AG04450 (cell line): ENCODE data around the gene APOBEC2. TPM values are rescaled to one million over a fixed set of nuclear protein-coding genes. Genes with fewer than 3 reads are reported as not detected.

Experiments
- CTCF ChIA-PET: fragments of 300-600, 350-600 bp; formaldehyde crosslinking; extraction: SDS; loops from one replicate; lab custom pipeline; 2022; ENCODE audit warnings: antibody characterized with exemption, inconsistent platforms; lab: Charles Lee
- POLR2A ChIA-PET: fragments of 350-600 bp; formaldehyde crosslinking; extraction: SDS; loops from one replicate; lab custom pipeline; 2021; ENCODE audit warnings: antibody characterized with exemption, inconsistent platforms; lab: Yijun Ruan, JAX
- DNase-seq: peaks from one replicate; pipeline ENCODE4 v3.0.0-alpha.2; 2011; ENCODE audit warnings: low read depth, low spot score
- H3K27ac ChIP-seq: one replicate; pipeline ENCODE4 v1.5.1; 2012; ENCODE audit warnings: low read depth, low read length, control low read depth
- H3K27me3 ChIP-seq: one replicate; pipeline ENCODE4 v1.6.0; 2012; ENCODE audit warnings: low read length; ENCODE audit not compliant: control insufficient read depth, insufficient read depth
- H3K4me3 ChIP-seq: 2 replicates; pipeline ENCODE4 v1.5.1; 2011; ENCODE audit warnings: mild to moderate bottlenecking, low read depth, low read length, control low read depth
- H3K9me3 ChIP-seq: 2 replicates; pipeline ENCODE4 v1.5.1; 2012; ENCODE audit warnings: low read length; ENCODE audit not compliant: control insufficient read depth, insufficient read depth
- polyA plus RNA-seq: library from polyadenylated mRNA; depleted of rRNA; stranded (reverse); fragments of >200 nt; gene quantifications from 2 replicates; pipeline ENCODE4 v1.2.3, GENCODE V29; 2011
- TF ChIP-seq, protein P1 (sequence below): IDR thresholded peaks from 2 replicates; pipeline ENCODE4 v1.5.1; 2011; ENCODE audit warnings: low read depth, low read length, control low read depth, inconsistent platforms

Gene APOBEC2
- polyA plus RNA-seq, 1 experiment = not detected

DNA sequence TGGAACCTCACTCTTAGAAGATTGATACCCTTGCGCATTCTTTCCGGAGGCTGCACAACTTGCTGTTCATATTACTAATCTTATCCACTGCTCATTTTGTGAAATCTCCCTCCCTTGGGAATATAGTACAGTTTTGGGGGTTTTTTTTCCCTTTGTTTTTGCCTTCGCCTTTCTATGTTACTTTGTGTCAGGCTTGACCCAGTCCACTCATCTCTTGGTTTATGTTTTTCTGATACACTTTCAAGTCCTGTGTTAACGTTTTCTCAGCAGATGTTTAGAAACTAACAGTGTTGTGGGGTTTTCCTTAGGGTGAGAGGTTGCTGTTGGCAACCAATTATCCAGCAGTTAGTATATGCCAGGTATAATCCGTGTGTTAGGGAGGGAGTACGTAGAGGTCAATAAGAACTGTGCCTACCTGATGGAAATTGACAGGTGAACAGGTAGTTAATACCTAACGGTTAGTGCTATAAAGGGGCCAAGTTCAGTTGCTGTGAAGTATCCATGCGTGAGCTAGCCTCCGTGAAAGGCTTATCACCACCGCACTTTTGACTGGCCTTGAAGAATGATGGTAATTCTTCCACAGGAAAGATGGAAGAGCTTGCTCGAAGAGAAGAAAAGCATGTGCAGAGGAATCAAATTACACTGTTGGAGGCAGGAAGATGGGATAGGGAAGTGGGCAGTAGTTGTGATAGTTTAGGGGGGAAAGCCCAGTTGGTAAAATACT is 21.1 kb downstream of the APOBEC2 start:
- no peaks in the 10 kb centered on the region for H3K9me3 ChIP-seq

DNA sequence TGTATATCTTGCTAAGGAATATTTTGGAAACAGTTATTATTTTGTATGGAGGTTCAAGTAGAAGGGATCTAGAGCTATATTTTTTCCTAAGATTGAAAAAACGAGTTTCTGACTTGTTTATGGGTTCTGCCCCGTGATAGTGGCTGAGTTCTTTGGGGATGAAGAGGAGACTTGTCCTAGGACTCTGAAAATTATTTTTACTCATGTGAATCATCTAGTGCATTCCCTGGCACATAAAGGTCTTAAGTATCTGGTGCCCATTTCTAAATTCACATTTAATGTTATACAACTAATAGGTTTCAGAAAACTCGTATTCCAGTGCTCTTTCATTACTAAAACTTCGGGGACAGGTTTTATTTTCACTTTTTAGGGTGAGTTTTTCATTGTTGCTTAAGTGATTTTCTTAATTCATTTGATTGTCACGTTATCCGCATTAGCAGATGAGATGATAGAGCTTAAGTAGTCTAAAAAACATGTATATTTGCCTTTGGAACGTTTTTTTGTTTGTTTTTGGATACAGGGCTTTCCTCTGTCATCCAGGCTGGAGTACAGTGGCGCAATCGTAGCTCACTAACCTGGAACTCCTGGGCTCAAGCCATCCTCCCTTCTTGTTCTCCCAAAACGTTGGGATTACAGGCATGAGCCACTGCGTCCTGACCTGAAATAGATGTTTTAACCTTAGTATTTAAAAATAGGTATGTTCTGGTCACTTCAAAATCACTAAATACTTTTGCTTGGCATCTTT is 21.9 kb downstream of the APOBEC2 start:
- Histone ChIP-seq H3K4me3 (peak overlapping the region; percentile 85), H3K27ac (no peak overlapping the region), H3K27me3 (no peaks in the 10 kb centered on the region), H3K9me3 (no peaks in the 10 kb centered on the region)
- TF ChIP-seq, protein P1, sequence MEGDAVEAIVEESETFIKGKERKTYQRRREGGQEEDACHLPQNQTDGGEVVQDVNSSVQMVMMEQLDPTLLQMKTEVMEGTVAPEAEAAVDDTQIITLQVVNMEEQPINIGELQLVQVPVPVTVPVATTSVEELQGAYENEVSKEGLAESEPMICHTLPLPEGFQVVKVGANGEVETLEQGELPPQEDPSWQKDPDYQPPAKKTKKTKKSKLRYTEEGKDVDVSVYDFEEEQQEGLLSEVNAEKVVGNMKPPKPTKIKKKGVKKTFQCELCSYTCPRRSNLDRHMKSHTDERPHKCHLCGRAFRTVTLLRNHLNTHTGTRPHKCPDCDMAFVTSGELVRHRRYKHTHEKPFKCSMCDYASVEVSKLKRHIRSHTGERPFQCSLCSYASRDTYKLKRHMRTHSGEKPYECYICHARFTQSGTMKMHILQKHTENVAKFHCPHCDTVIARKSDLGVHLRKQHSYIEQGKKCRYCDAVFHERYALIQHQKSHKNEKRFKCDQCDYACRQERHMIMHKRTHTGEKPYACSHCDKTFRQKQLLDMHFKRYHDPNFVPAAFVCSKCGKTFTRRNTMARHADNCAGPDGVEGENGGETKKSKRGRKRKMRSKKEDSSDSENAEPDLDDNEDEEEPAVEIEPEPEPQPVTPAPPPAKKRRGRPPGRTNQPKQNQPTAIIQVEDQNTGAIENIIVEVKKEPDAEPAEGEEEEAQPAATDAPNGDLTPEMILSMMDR = no peak
- ChIA-PET CTCF (interaction anchor here (0.8 to 1.6 kb wide), 7 partner anchors 8 to 244 kb away, joined by 3 to 10 read pairs (median 4); no protein-coding TSS in a partner anchor), POLR2A (no interaction called here)
- no peak for DNase-seq

More for the DNA sequence above, 21.1 kb downstream of the APOBEC2 start:
- no peak for DNase-seq
- ChIA-PET POLR2A (no interaction called here), CTCF (interaction anchor here (0.8 to 1.6 kb wide), 6 partner anchors 9 to 245 kb away, joined by 3 to 10 read pairs (median 5); no protein-coding TSS in a partner anchor)
- Histone ChIP-seq H3K4me3 (peak overlapping the region; percentile 85), H3K27me3 (no peaks in the 10 kb centered on the region), H3K27ac (peak overlapping the region; percentile 99)
- TF ChIP-seq, protein P1 = no peak

DNA sequence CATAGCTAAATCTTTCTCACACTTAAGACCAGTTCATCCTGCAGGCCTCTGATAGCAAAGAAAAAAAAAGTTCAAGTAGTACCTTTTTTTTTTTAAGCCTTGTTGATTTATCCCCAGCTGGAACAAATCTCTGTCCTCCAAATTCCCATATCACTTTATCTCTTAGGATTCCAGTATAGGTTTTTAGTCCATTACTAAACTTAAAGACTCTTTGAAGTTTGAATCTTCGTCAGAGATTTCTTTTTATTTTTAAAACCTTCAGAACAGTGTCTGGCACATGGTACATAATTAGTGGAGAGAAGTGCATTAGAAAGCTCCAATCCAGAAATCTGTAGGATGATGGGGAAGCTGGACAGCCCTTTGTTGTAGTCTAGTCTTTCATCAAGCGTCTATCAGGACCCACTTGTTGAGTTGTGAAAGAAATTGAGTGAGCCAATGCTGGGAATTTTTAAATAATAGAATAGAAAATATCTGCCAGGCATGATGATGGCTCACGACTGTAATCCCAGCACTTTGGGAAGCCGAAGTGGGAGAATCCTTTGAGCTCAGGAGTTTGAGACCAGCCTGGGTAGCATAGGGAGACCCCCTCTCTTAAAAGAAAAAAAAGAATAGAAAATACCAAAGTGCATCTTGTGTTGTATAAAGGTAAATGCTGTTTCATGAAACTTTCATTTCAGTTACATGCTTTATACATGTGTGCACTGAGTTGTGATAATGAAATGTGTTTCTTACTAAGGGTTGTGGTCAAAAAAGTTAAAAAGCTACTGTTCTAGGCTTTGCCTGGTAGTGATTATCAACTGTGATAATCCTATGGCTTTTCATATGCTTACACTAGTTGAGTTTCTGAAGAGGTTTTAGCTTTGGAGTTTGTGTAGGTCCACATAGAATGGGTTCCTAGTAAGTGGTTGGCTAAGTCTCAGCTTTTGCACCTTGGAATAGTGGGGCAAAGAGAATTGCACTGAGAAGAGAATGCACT is 22.9 kb downstream of the APOBEC2 start:
- no peaks in the 10 kb centered on the region for H3K27me3 ChIP-seq
- CTCF ChIA-PET = interaction anchor here (0.9 to 2.6 kb wide), 8 partner anchors 9 to 243 kb away, joined by 3 to 9 read pairs (median 4); no protein-coding TSS in a partner anchor
- H3K9me3 ChIP-seq = no peaks in the 10 kb centered on the region
- POLR2A ChIA-PET = no interaction called here
- H3K4me3 ChIP-seq = no peak overlapping the region
- no peak overlapping the region for H3K27ac ChIP-seq
- TF ChIP-seq, protein P1 = no peak
- DNase-seq = no peak

DNA sequence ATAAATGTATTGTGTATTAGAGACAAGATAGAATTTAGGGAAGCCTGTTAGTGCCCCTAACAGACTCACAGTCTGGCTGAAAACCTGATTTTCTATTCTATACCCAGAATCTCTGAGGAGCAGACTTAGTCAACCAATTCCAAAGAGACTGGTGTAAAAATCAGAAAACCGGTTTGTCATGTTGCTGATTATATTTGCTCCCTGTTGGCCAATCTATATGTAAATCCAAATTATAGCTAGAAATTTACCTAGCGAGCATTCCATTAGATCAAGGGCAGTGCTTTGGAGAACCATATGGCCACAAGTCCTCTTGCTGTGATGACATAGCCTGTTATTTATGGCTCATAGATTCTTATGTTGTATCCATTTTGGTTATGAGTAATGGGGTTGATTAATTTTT is 24.5 kb downstream of the APOBEC2 start:
- POLR2A ChIA-PET = no interaction called here
- Histone ChIP-seq H3K4me3 (no peak overlapping the region), H3K27ac (no peak overlapping the region), H3K9me3 (no peaks in the 10 kb centered on the region), H3K27me3 (no peaks in the 10 kb centered on the region)
- CTCF ChIA-PET = interaction anchor here (1.7 to 2.6 kb wide), 3 partner anchors 15 to 105 kb away, joined by 4 to 9 read pairs (median 5); no protein-coding TSS in a partner anchor
- DNase-seq = no peak
- TF ChIP-seq, protein P1 = no peak
